Fibroblast of mammary gland (primary cell): ENCODE data around the gene GOLGA3.

Experiments
- DNase-seq: peaks from one replicate; pipeline ENCODE4 v3.0.0-alpha.2; 2010; ENCODE audit warnings: low read depth
- H3K4me3 ChIP-seq: 2 replicates; pipeline ENCODE4 v1.5.1; 2011; ENCODE audit warnings: low read depth, mild to moderate bottlenecking, low read length, moderate library complexity; ENCODE audit not compliant: control insufficient read depth
- CTCF ChIP-seq: conservative IDR thresholded peaks from 2 replicates; pipeline ENCODE4 v1.5.1; 2011; ENCODE audit warnings: low read depth, low read length, inconsistent platforms; ENCODE audit not compliant: control insufficient read depth, insufficient read depth

The GOLGA3 gene

GRCh38 chr12:132747896-132748295 is 80.8 kb downstream of the GOLGA3 start:
- no peak for DNase-seq
- no peak for TF ChIP-seq CTCF
- no peak overlapping the region for H3K4me3 ChIP-seq

- no peak overlapping the region for H3K4me3 ChIP-seq
- TF ChIP-seq CTCF = no peak
- no peak for DNase-seq
These were observed 81.3 kb downstream of the GOLGA3 start for GRCh38 chr12:132747395-132747794.

GRCh38 chr12:132746613-132747012 is 82.1 kb downstream of the GOLGA3 start:
- no peak for DNase-seq
- TF ChIP-seq CTCF = no peak
- H3K4me3 ChIP-seq = no peak overlapping the region

GRCh38 chr12:132743831-132744230 is 84.8 kb downstream of the GOLGA3 start:
- H3K4me3 ChIP-seq = no peak overlapping the region
- no peak for TF ChIP-seq CTCF
- no peak for DNase-seq

GRCh38 chr12:132741620-132742019 is 87.0 kb downstream of the GOLGA3 start:
- TF ChIP-seq CTCF = no peak
- no peak for DNase-seq

GRCh38 chr12:132740652-132741051 is 88.0 kb downstream of the GOLGA3 start:
- TF ChIP-seq CTCF = no peak
- no peak overlapping the region for H3K4me3 ChIP-seq
- no peak for DNase-seq

More at GRCh38 chr12:132741620-132742019, 87.0 kb downstream of the GOLGA3 start:
- no peak overlapping the region for H3K4me3 ChIP-seq

- H3K4me3 ChIP-seq = no peak overlapping the region
- TF ChIP-seq CTCF = no peak
- DNase-seq = no peak
These were observed 88.4 kb downstream of the GOLGA3 start for GRCh38 chr12:132740313-132740646.
